Measurements from ENCODE around the gene SCN2A. TPM values are rescaled to one million over a fixed set of nuclear protein-coding genes. Genes with fewer than 3 reads are reported as not detected.
A peak's percentile ranks its signal among the peaks of the same experiment; 100 is the strongest.

The SCN2A gene
- total and polyA plus RNA-seq, 2 of the 4 experiments (the other 2 are of a cell fraction) = 0.24 to 0.54 TPM

- no peak overlapping the region for H2BK5ac ChIP-seq (ENCODE audit: low read depth, low read length, poor library complexity, severe bottlenecking)
- H4K91ac ChIP-seq (ENCODE audit: insufficient read depth, low read depth, low read length) = no peak overlapping the region
- intact Hi-C loops (cut with micrococcal nuclease) = no loop called here
- TF ChIP-seq RFX5 (IDR thresholded peaks at IDR 0.05; ENCODE audit: low read depth, low read length) = no peak
- TF ChIP-seq POLR2A (IDR thresholded peaks at IDR 0.05; ENCODE audit: low read depth, low read length) = no peak
- no peak for TF ChIP-seq CTCF (conservative IDR thresholded peaks at IDR 0.05; ENCODE audit: low read depth, low read length)
- no peak for TF ChIP-seq FOS (IDR thresholded peaks at IDR 0.05; ENCODE audit: low read depth, low read length)
- no peak for TF ChIP-seq MXI1 (IDR thresholded peaks at IDR 0.05; ENCODE audit: borderline replicate concordance, low read depth, low read length)
- no peak for TF ChIP-seq RAD21 (IDR thresholded peaks at IDR 0.05; ENCODE audit: low read length)
- no peak for TF ChIP-seq MAZ (IDR thresholded peaks at IDR 0.05; ENCODE audit: borderline replicate concordance, low read depth, low read length)
- no peak for TF ChIP-seq BHLHE40 (IDR thresholded peaks at IDR 0.05; ENCODE audit: low read depth, low read length)
- TF ChIP-seq ELK1 (IDR thresholded peaks at IDR 0.05; ENCODE audit: borderline replicate concordance, low read depth, low read length) = no peak
- TF ChIP-seq CEBPB (IDR thresholded peaks at IDR 0.05; ENCODE audit: low read depth, low read length) = no peak
- H3K9me3 ChIP-seq (ENCODE audit: control insufficient read depth, insufficient read depth, low read length) = no peaks in the 10 kb centered on the region
- no peak overlapping the region for H3K4me3 ChIP-seq (ENCODE audit: insufficient read depth, low read depth, low read length)
- H3K9ac ChIP-seq (ENCODE audit: low read depth, low read length) = no peak overlapping the region
- H2BK20ac ChIP-seq (ENCODE audit: low read depth, low read length) = no peak overlapping the region
- no peak for ATAC-seq (ENCODE audit: low read depth)
- no TSS peak for BruUV-seq (replicated peaks)
- no peaks in the 10 kb centered on the region for H3K27me3 ChIP-seq (ENCODE audit: control insufficient read depth, insufficient read depth, low read length)
- no peaks in the 10 kb centered on the region for H3K36me3 ChIP-seq (ENCODE audit: control insufficient read depth, insufficient read depth, low read length)
- H3K18ac ChIP-seq (ENCODE audit: low read depth, low read length) = no peak overlapping the region
- no peak overlapping the region for H3K4me2 ChIP-seq (ENCODE audit: low read depth, low read length)
- WGBS, 2 experiments (ENCODE audit: extremely low coverage in 2 of 2, insufficient read length in 1 of 2) = no CpG with 5 or more reads among the region's 1 CpG
- H3K56ac ChIP-seq (ENCODE audit: extremely low read depth, insufficient read depth, low read length) = no peak overlapping the region
- no peak overlapping the region for H3K27ac ChIP-seq (ENCODE audit: insufficient read depth, low read length)
- dilution Hi-C loops (cut with HindIII; ENCODE audit: low sequenced_read_pairs, unreplicated experiment) = no loop called here
- ChIA-PET POLR2A (ENCODE audit: unreplicated experiment) (no interaction called here), CTCF (interaction anchor here (0.6 kb wide), 1 partner anchor 169 kb away, joined by 3 read pairs; no protein-coding TSS in a partner anchor)
- H3K23ac ChIP-seq (ENCODE audit: low read depth, low read length) = no peak overlapping the region
- H4K8ac ChIP-seq (ENCODE audit: low read depth in 2 of 2, low read length in 2 of 2) = no peak overlapping the region
- H4K20me1 ChIP-seq (ENCODE audit: insufficient read depth, low read length) = no peaks in the 10 kb centered on the region
- peak; percentile 4 for DNase-seq
- H4K5ac ChIP-seq (ENCODE audit: low read depth, low read length) = no peak overlapping the region
- no peak overlapping the region for H2AFZ ChIP-seq (replicated peaks; ENCODE audit: low read length, poor library complexity)
- H2AK9ac ChIP-seq (replicated peaks; ENCODE audit: low read depth, low read length, poor library complexity) = no peak overlapping the region
- in situ Hi-C loops (cut with MboI; ENCODE audit: low sequenced_read_pairs) = no loop called here
- H3K79me1 ChIP-seq (ENCODE audit: low read depth in 1 of 2, low read length in 2 of 2) = no peaks in the 10 kb centered on the region
- no peak overlapping the region for H3K4ac ChIP-seq (ENCODE audit: low read depth, low read length)
- no peak overlapping the region for H3K14ac ChIP-seq (replicated peaks; ENCODE audit: low read depth, low read length)
- no peaks in the 10 kb centered on the region for H3K9me1 ChIP-seq (ENCODE audit: insufficient read depth, low read length)
- H2AK5ac ChIP-seq (ENCODE audit: low read depth, low read length) = no peak overlapping the region
- no peak overlapping the region for H2BK120ac ChIP-seq (ENCODE audit: low read depth, low read length)
- no peak overlapping the region for H2BK15ac ChIP-seq (ENCODE audit: low read depth, low read length)
- H3K4me1 ChIP-seq (ENCODE audit: control insufficient read depth, insufficient read depth, low read length) = no peaks in the 10 kb centered on the region
These were observed 201.2 kb downstream of the SCN2A start for GRCh38 chr2:165440367-165440766.
